AG10803 (cell line): ENCODE results near the gene UNKL.

Experiments
- DNase-seq: peaks from one replicate; pipeline ENCODE4 v3.0.0; 2010; ENCODE audit warnings: low read depth
- H3K4me3 ChIP-seq: 2 replicates; pipeline ENCODE4 v1.5.1; 2011; ENCODE audit warnings: mild to moderate bottlenecking, low read length, control low read depth
- CTCF ChIP-seq: conservative IDR thresholded peaks from 2 replicates; pipeline ENCODE4 v1.5.1; 2011; ENCODE audit warnings: mild to moderate bottlenecking, low read length, control low read depth, inconsistent platforms

The UNKL gene

GRCh38 chr16:1425616-1426370, 11.3 kb upstream of the UNKL start:
- DNase-seq: no peak
- H3K4me3 ChIP-seq: no peak overlapping the region
- no peak for TF ChIP-seq CTCF

DNA sequence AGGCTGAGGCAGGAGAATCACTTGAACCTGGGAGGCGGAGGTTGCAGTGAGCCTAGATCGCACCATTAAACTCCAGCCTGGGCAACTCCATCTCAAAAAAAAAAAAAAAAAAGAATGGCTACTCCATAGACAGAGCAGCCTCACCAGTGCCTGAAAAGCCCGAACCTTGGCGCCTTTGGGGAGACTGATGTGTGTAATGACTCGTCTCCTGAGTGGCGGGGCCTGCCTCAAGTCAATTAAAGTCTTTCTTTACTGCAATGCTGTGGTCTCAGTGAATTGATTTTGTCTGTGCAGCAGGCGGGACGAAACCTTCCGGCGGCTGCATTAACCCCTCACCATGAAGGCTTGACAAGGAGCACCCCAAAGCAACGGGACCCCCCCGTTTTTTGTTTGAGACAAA, 9.5 kb upstream of the UNKL start:
- H3K4me3 ChIP-seq: no peak overlapping the region
- no peak for DNase-seq
- TF ChIP-seq CTCF: no peak

- no peak for TF ChIP-seq CTCF
- no peak overlapping the region for H3K4me3 ChIP-seq
- DNase-seq: no peak
Observed at GRCh38 chr16:1422076-1422475, 7.6 kb upstream of the UNKL start.

DNA sequence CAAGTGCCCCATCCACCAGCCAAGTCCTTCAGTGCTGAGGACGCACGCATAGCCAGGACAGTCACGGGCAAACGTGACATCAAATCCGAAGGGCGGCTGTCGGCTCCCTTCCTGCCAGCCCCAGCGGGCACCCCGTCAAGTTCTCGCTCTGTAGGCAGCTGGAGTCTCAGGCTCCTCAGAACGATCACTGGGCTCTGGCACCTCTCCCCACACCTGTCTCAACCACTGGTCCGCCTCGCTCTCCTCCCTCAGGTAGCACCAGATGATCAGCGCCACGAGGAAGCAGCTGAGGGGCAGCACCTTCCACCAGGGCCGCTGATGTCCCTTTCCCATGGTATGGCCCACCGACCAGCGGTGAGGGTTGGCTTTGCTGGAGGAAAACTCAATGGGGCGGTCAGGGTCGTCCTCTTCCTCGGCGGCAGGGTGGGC, 5.6 kb upstream of the UNKL start:
- H3K4me3 ChIP-seq: peak overlapping the region; percentile 98
- no peak for TF ChIP-seq CTCF
- DNase-seq: no peak

DNA sequence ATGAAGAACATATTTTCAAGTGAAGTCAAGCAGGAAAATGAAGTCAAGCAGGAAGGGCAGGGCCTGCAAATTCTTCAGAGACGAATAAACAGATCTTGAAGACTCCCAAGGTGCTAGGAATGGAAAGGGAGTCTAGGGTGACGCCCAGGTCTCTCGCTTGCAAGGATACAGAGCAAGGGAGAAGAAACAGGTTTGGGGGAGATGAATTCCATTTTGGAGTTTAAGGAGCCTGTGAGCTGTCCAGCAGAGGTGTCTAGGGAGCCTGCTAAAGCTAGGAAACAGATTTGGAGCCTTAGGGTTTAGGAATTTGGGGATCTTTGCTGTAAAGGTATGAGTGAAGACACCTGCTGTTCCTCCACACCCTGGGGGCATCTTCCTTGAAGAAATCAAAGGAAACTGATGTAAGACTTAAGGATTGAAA, 2.0 kb upstream of the UNKL start:
- no peak overlapping the region for H3K4me3 ChIP-seq
- no peak for TF ChIP-seq CTCF
- no peak for DNase-seq

GRCh38 chr16:1413684-1414531, 596 bp downstream of the UNKL start:
- peak; percentile 47 for DNase-seq
- TF ChIP-seq CTCF: peak; percentile 50
- peak overlapping the region; percentile 77 for H3K4me3 ChIP-seq
